SK-N-MC (cell line): ENCODE data around the gene RORC.

Experiments
- EZH2 ChIP-seq: fragments of 200-600 bp; sonication (generic); IDR thresholded peaks from one replicate; pipeline ENCODE4 v1.6.1; 2017; ENCODE audit warnings: antibody characterized with exemption
- POLR2AphosphoS5 ChIP-seq: IDR thresholded peaks from 2 replicates; pipeline ENCODE4 v1.6.1; 2012; ENCODE audit warnings: mild to moderate bottlenecking, low read depth, low read length, borderline replicate concordance

DNA sequence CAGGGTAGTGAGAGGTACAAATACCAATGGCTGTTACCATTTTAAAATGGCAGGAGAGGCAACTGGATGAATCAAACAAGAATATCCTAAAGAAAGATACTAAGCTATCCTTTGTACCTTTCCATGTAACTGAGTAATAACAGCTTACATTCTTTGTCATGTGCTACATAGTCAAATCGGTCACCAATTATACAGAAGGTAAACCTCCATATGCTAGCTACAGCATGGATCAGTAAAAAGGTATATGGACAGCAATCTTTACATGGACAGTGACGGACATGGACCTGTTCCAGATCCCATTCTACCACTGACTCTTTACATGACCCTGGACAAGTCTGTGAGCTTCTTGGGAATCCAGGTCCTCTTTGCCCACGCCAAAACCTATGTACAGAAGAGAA is 54.9 kb downstream of the RORC start:
- no peak for TF ChIP-seq POLR2AphosphoS5
- no peak for TF ChIP-seq EZH2
